Occipital lobe (tissue), 3 donors: ENCODE data around the gene KLF1. TPM values are rescaled to one million over a fixed set of nuclear protein-coding genes. Genes with fewer than 3 reads are reported as not detected.

Source experiments
- DNase-seq: peaks from one replicate; lab custom pipeline; 2025; lab: John Stamatoyannopoulos, UW
- small RNA-seq: library from RNA; depleted of rRNA; stranded (forward); fragments of <200 nt; gene quantifications from one replicate; pipeline ENCODE3, GENCODE V24; 2014
- total RNA-seq: library from RNA; depleted of rRNA; stranded (reverse); fragments of >200 nt; gene quantifications from one replicate; pipeline ENCODE4 v1.2.3, GENCODE V29; 2014

The KLF1 gene
- total RNA-seq, 1 donor from 2014 or later: 0.31 TPM

DNA sequence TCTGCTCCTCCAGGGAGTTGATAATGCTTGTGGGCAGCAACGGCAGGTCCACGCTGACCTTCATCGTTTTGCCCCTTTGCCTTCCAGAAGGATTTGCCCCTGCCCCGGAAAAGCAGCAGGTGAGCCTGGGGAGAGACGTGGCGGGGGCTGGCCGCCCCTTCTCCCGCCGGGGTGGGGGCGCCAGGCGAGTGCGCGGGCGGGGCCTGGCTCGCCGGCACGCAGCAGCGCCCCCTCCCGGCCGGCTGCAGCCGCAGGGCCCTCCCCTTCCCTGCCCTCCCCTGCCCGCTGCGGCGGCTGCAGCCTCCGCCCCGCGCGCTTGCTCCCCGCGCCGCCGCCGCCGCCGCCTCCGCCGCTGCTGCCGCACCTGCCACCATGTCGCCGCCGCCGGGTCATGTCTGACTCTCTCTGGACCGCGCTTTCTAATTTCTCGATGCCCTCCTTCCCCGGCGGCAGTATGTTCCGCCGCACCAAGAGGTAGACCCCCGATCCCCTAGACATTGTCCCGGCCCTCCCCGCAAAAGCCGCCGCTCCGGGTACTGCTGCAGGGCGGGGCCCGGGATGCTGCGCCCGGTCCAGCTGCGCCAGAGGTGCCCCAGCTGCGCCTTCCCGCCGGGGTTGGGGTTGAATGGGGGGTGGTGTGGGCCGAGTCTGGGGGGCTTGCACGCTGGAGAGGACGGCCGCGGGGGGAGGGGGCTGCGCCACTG is 48.7 kb downstream of the KLF1 start, which contains the start of gene MAST1:
TSS of gene MAST1 (plus strand) at position 334 of the 704 bp plus-strand sequence. CDS start at position 392, 58 bp downstream.
- DNase-seq: peak; percentile 27

DNA sequence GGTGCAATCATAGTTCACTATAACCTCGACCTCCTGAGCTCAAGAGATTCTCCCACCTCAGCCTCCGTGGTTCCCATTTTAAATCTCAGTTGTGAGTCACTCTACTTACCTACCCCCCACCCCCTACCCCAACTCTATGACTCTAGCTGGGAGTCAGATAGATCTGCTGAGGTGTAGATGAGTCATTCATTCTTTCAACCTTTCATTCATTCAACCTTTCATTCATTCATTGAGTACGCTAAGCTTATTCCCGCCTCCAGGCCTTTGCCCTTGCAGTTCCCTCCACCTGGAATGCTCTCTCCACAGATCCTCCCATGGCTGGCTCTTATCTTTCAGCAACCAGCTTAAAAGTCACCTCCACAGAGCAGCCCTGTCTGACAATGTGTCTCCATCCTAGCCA is 49.8 kb downstream of the KLF1 start:
- DNase-seq: no peak

DNA sequence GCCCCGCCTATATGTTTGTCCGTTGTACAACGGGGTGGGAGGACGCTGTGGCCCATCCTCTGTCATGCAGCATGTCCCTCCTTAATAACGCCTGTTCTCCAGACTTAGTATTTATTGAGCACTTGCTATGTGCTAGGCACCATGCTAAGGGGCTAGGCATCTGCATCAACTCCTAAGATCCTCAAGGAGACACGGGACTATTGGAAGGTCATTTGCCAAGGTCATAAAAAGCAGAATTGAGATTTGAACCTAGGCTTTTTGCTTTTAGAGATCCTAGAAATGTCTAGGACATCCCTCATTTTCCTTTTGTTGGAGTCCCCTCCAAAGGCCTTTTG is 50.5 kb downstream of the KLF1 start:
- DNase-seq: no peak

DNA sequence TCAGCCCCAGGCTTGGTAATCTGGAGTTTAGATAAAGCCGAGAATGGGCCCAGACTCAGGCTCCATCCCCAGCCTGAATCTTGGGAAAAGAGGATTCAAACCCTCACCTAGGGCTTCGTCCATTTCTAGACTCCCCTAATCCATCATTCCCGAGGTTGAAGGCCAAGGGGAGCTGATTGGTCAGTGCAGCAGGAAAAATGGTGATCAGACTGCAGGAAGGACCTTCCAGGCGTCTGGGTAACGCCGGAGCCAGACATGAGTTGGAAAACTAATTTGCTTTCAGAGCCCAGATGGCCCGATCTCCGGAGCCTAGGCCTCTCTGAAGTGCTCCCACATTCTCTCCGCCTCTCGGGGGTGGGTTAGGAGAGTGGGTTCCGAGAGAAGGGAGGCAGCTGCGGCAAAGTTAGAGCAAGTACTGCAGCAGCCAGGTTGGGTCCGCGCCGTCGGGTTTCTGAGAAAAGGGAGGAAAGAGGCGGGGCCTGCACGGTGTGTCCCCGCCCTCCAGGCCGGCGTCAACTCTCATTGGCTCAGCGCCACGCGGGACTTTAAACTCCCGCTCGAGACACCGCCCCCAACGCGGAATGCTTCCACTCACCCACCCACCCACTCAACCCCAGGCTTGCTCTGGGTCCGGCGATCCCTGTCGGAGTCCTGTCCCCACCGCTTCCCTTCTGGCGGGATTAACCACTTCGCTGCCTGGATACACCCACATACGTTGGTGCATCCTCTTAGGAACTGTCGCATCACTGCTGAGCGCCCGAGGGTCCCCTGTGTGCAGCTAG is 51.8 kb downstream of the KLF1 start:
- DNase-seq: no peak

GRCh38 chr19:12834566-12834943 is 52.4 kb downstream of the KLF1 start, which contains the start of gene RTBDN:
TSS of gene RTBDN (minus strand) at chr19:12834579. CDS start at chr19:12829979, 4,600 bp downstream.
- peak; percentile 70 for DNase-seq

Small RNAs within 50 kb of the gene (small RNA-seq; reads per million reads assigned to genes)
- gene MIR5695 (0.29 reads per million, percentile 10 among the genes with 10 or more reads in this experiment), gene MIR6794 (not detected)

Other genes starting within 250 kb of the KLF1 start
- 17.2 TPM for gene MAN2B1, start 220.5 kb downstream of the KLF1 start, total RNA-seq
- 10.3 TPM for gene WDR83, start 220.4 kb downstream of the KLF1 start, total RNA-seq
- 79.7 TPM for gene DHPS, start 205.3 kb downstream of the KLF1 start, total RNA-seq
- gene GNG14, start 199.2 kb downstream of the KLF1 start, total RNA-seq: not detected
- 6.4 TPM for gene FBXW9, start 190.6 kb downstream of the KLF1 start, total RNA-seq
- 54.0 TPM for gene TNPO2, start 163.3 kb downstream of the KLF1 start, total RNA-seq
- 138 TPM for gene TRIR, start 152.5 kb downstream of the KLF1 start, total RNA-seq
- gene GET3, start 149.7 kb downstream of the KLF1 start, total RNA-seq: 59.3 TPM
- gene BEST2, start 135.4 kb downstream of the KLF1 start, total RNA-seq: 0.16 TPM
- 20.3 TPM for gene HOOK2, start 111.6 kb downstream of the KLF1 start, total RNA-seq
- 22.6 TPM for gene JUNB, start 95.7 kb downstream of the KLF1 start, total RNA-seq
- gene PRDX2, start 85.4 kb downstream of the KLF1 start, total RNA-seq: 174 TPM
- 0.62 TPM for gene THSD8, start 85.1 kb downstream of the KLF1 start, total RNA-seq
- 15.8 TPM for gene RNASEH2A, start 80.6 kb downstream of the KLF1 start, total RNA-seq
- gene RTBDN, start 52.6 kb downstream of the KLF1 start, total RNA-seq: 2.0 TPM
- 35.1 TPM for gene MAST1, start 48.7 kb downstream of the KLF1 start, total RNA-seq
- 4.5 TPM for gene DNASE2, start 5.8 kb downstream of the KLF1 start, total RNA-seq
- 14.7 TPM for gene GCDH, start 4.0 kb upstream of the KLF1 start, total RNA-seq
- not detected for gene SYCE2, start 32.1 kb upstream of the KLF1 start, total RNA-seq
- 46.8 TPM for gene FARSA, start 46.5 kb upstream of the KLF1 start, total RNA-seq
- gene CALR, start 51.4 kb upstream of the KLF1 start, total RNA-seq: 280 TPM
- gene RAD23A, start 58.7 kb upstream of the KLF1 start, total RNA-seq: 21.8 TPM
- 13.3 TPM for gene GADD45GIP1, start 70.0 kb upstream of the KLF1 start, total RNA-seq
- not detected for gene DAND5, start 82.4 kb upstream of the KLF1 start, total RNA-seq
- gene NFIX, start 108.3 kb upstream of the KLF1 start, total RNA-seq: 124 TPM
- gene LYL1, start 215.7 kb upstream of the KLF1 start, total RNA-seq: 3.3 TPM
- 27.1 TPM for gene TRMT1, start 229.5 kb upstream of the KLF1 start, total RNA-seq
- gene NACC1, start 231.1 kb upstream of the KLF1 start, total RNA-seq: 13.1 TPM